Measurements from ENCODE around the gene DHX34. TPM values are rescaled to one million over a fixed set of nuclear protein-coding genes. Genes with fewer than 3 reads are reported as not detected.

DHX34 gene
- total and polyA plus RNA-seq, 2 experiments from 2014 or later, result 16.1 to 33.7 TPM

- H3K27ac ChIP-seq, result no peak overlapping the region
- no peaks in the 10 kb centered on the region for H3K9me3 ChIP-seq (ENCODE audit: low read depth)
- H3K4me3 ChIP-seq, result no peak overlapping the region
- peaks cover 25% of the 10 kb centered on the region for H3K4me1 ChIP-seq (ENCODE audit: low read depth)
- H3K27me3 ChIP-seq, result peaks cover 23% of the 10 kb centered on the region
- no peaks in the 10 kb centered on the region for H3K36me3 ChIP-seq
- no peak for DNase-seq (ENCODE audit: low read depth in 1 of 2, low spot score in 1 of 2)
- no peak for TF ChIP-seq CTCF (IDR thresholded peaks at IDR 0.05; ENCODE audit: low read depth, low read length)
Measured at GRCh38 chr19:47419789-47420188, 70.7 kb downstream of the DHX34 start.

- Histone ChIP-seq H3K36me3 (no peaks in the 10 kb centered on the region), H3K27me3 (peaks cover 23% of the 10 kb centered on the region), H3K4me1 (ENCODE audit: low read depth) (peaks cover 25% of the 10 kb centered on the region), H3K4me3 (no peak overlapping the region), H3K9me3 (ENCODE audit: low read depth) (no peaks in the 10 kb centered on the region), H3K27ac (no peak overlapping the region)
- no peak for TF ChIP-seq CTCF (IDR thresholded peaks at IDR 0.05; ENCODE audit: low read depth, low read length)
- DNase-seq (ENCODE audit: low read depth in 1 of 2, low spot score in 1 of 2), result no peak
Measured at GRCh38 chr19:47421244-47421786, 72.2 kb downstream of the DHX34 start.

GRCh38 chr19:47421844-47422395 lies 72.8 kb downstream of the DHX34 start:
- DNase-seq (ENCODE audit: low read depth in 1 of 2, low spot score in 1 of 2), result peak in 1 of 2 donors; percentile 49
- Histone ChIP-seq H3K9me3 (ENCODE audit: low read depth) (no peaks in the 10 kb centered on the region), H3K27ac (no peak overlapping the region), H3K4me3 (no peak overlapping the region), H3K4me1 (ENCODE audit: low read depth) (peaks cover 25% of the 10 kb centered on the region), H3K27me3 (peaks cover 23% of the 10 kb centered on the region), H3K36me3 (no peaks in the 10 kb centered on the region)
- TF ChIP-seq CTCF (IDR thresholded peaks at IDR 0.05; ENCODE audit: low read depth, low read length), result no peak

- peaks cover 23% of the 10 kb centered on the region for H3K27me3 ChIP-seq
- no peak overlapping the region for H3K4me3 ChIP-seq
- no peak for TF ChIP-seq CTCF (IDR thresholded peaks at IDR 0.05; ENCODE audit: low read depth, low read length)
- peaks cover 25% of the 10 kb centered on the region for H3K4me1 ChIP-seq (ENCODE audit: low read depth)
- no peaks in the 10 kb centered on the region for H3K9me3 ChIP-seq (ENCODE audit: low read depth)
- H3K27ac ChIP-seq, result no peak overlapping the region
- DNase-seq (ENCODE audit: low read depth in 1 of 2, low spot score in 1 of 2), result no peak
- no peaks in the 10 kb centered on the region for H3K36me3 ChIP-seq
Measured at GRCh38 chr19:47422417-47423163, 73.5 kb downstream of the DHX34 start.

- DNase-seq (ENCODE audit: low read depth in 1 of 2, low spot score in 1 of 2), result no peak
- no peak overlapping the region for H3K27ac ChIP-seq
- TF ChIP-seq CTCF (IDR thresholded peaks at IDR 0.05; ENCODE audit: low read depth, low read length), result no peak
Measured at GRCh38 chr19:47423203-47423882, 74.2 kb downstream of the DHX34 start.

More at GRCh38 chr19:47423203-47423882, 74.2 kb downstream of the DHX34 start:
- Histone ChIP-seq H3K36me3 (no peaks in the 10 kb centered on the region), H3K4me1 (ENCODE audit: low read depth) (peaks cover 21% of the 10 kb centered on the region), H3K27me3 (peaks cover 16% of the 10 kb centered on the region), H3K9me3 (ENCODE audit: low read depth) (no peaks in the 10 kb centered on the region), H3K4me3 (no peak overlapping the region)

Data from cardiac muscle cell (in vitro differentiated cells and primary cell).